Superior temporal gyrus (tissue), 1 donor: ENCODE results near the gene CAB39.

Experiments used
- DNase-seq: peaks from one replicate; pipeline ENCODE4 v3.0.0-alpha.2; 2016; ENCODE audit errors: extremely low spot score

CAB39 gene

DNA sequence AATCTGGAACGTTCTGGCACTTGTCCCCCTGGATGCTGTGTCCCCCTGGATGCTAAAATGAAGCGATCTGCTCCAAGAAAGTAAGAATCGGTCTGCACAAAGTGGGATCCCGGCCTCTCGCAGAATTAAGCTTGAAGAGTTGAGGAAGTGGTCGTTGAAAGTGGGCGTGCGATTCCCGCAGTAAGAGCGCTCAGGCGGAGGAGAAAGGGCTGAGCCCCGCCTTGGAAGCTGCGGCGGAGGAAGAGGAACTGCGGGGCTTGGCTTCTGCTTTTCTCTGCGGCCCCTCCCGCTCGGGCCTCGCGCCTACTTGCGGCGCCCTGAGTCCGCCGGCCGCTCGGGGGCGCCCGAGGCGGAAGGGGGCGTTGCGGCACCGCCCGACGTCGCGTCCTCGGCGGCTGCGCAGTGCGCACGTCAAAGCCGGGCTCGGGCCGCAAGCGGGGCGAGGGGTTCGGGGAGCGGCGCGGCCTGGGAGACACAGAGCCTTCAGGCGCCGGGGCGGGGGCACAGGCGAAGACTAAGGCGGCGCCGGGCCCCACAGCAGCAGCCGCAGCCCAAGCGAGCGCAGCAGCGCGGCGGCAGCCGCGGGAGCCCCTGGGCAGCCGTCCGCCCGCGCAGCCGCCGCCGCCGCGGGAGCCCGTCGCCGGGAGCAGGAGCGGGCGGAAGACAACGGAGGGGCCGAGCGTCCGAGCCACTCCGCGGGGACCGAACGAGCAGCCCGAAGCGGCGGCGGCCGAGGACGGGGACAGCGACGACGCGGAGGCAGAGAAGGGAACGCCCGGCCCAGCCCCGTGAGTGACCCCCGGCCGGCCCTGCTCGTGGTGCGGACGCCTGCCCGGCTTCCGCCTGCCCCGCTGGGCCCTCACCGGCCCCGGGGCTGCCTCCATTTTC lies at the start of gene CAB39:
Gene CAB39 (plus strand): TSS at position 400 of the 888 bp plus-strand sequence. CDS start 47,160 bp downstream, outside the sequence.
- peak; percentile 90 for DNase-seq

DNA sequence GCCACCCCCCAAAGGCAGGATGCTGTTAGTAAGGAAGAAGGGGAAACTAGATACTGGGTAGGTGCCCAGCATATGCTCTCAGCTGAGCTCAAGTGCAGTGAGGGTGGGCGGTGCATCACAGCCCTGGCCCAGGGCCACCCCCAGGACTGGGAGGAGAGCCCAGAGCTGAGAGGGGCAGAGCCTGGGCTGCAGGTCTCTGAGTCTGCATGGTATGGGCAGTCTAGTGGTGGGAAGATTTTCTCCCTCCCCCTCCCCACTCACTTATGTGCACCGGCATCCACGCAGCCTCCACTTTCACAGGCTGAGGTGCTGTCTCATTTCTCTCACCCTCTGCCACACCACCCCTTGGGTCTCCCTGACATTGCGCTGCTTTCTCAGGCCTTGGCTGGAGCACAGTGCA lies 48.5 kb upstream of the CAB39 start:
- no peak for DNase-seq

DNA sequence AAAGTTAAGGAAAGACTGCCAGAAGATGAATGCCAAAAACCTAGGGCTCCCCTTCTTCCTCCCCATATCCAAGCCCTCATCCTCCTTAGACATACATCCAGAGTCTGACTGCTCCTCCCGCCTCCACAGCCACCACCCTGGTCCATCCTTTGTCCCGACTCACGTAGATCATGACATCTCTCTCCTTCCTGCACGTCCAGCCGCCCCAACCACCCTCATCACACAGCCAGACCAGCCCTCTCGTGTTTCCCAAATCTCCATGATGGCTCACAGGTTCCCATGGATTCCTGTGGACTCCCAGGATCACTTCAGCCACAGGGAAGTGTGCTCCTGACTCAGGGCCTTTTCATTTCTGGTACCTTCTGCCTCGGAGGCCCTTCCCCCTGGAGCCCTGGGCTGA lies 47.8 kb upstream of the CAB39 start:
- DNase-seq = no peak

DNA sequence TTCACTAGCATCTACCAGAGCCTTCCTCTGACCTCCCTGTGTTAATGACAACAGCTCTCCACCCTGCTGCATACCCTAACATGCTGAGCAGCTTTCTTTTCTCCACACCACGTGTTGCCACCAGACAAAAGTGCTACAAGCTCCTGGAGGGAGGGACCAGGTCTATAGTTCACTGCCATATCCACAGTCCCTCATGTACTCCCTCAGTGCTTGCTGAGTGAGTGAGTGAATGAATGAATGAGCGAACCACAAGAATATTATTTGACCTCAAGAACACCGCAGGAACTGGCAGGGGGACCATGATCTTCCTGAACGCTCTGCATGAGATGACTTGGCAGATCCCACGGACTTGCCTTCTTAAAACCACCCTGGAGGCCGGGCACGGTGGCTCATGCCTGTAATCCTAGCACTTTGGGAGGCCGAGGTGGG lies 47.4 kb upstream of the CAB39 start:
- no peak for DNase-seq

DNA sequence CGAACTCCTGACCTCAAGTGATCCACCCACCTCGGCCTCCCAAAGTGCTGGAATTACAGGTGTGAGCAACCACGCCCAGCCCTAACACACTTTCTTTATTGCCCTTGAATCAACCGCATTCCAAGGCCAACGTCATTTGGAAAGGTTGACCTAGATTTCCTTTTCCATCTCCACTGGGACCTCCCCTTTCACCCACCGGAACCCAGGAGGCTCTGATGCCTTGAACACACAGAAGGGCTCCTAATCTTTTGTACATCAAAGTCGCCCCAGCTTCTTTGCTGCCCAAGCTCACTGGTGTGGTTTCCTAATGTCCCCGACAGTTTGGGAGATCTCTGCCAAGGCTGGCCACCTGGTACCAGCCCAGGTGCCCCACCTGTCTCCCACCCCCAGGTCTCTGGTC lies 46.2 kb upstream of the CAB39 start:
- no peak for DNase-seq

DNA sequence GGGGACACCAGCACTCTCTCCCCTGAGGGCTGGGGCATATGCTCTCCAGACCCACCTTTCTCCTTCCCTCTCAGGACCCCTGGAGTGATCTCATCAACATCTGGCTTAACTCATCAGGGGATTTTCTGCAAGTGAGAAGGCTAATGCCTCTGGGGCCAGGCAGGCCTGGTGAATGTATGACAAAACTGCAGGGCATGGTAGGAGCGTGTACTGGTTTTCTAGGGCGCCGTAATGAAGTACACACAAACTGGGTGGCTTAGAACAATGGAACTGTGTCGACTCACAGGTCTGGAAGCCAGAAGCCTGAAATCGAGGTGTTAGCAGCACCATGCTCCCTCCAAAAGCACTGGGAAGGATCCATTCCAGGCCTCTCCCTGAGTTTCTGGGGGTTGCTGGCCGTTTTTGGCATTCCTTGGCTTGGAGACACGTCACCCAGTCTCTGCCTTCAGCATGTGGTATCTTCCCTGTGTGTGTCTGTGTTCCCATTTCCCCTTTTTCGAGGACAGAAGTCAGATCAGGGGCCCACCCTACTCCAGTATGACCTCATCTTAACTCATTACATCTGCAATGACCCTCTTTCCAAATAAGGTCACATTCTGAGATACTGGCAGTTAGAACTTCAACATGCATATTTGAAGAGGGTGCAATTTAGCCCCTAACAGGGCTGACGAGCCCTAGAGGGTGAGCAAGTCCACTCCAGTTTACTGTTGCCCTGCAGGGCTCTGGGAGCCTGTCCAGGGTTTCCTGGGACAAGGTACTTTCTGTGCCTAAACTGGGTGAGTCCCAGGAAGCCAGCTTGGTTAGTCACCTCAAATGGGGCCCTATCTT lies 45.5 kb upstream of the CAB39 start:
- DNase-seq = no peak

DNA sequence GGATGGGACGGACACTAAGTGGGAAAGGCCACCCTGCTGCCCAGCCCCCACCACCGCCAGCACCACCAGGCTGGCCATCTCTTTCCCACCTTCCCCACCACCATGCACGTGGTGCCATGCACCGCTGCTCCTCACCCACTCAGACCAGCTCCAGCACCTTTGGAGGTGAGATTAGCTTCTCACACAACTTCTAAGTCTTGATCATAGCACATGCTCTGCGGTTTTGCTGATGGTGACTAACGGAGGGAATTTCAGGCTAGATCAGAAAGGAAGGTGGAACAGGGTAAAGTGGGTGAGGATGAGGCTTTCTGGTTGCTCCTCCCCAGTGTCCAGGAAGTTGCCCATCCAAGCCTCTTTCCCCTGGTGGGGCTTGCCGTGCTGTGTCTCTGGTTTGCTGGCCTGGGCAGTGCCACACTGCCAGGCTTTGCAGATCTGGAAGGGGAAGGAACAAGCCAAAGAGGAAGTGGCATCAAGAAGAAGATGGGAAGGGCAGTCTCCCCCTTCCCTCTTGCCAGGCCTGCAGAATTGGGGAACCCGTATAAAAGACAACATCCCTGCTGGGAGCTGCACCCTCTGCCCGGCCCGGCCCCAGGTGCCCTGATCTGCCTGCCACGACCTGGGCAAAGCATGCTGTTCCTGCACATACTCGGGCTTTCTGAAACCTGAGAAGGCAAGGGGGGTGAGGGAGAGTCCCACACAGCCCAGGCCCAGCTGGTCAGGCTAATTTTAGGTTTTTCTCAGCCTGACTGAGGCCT lies 44.3 kb upstream of the CAB39 start:
- no peak for DNase-seq

DNA sequence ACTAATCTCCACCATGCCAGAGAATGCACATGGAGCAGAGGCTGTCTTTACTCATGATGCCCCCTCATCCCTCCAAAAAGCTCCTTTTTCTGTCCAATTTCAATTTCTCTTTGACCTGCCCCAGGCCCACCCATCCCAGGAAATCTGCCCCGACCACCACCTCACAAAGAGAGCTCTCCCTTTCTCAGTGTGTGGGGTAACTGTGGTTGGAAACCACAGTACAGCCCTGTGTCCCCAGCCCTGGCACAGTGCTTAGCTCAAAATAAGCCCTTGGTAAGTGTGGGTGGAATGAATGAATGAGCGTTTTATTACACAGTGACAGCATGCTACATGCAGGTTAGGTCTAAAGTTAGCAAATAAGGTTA lies 43.7 kb upstream of the CAB39 start:
- no peak for DNase-seq

DNA sequence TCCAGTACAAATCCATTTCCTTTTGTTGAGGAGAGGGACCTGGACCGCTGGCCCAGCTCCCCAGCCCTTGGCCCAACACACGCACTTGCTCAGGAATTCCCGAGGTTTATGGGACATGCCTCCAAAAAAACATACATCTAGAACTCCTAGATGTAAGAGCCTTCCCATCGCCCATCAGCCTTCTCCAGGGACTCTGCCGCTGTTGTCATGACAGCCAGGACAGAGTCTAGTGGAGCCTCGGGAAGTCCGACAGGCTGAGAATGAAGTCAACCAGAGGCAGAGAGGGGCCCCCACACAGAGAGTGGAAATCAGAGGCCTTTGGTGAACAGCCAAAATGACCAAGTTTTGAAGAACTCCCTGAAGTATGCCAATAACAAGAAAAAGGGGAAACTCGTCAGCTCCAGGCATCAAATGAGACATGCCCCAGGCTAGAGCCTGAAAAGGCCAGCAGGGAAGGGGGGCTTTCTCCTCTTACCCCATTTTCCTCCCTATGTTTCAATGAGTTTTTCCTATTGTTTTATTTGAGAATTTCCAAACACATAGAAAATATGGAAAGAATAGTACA lies 43.2 kb upstream of the CAB39 start:
- no peak for DNase-seq

DNA sequence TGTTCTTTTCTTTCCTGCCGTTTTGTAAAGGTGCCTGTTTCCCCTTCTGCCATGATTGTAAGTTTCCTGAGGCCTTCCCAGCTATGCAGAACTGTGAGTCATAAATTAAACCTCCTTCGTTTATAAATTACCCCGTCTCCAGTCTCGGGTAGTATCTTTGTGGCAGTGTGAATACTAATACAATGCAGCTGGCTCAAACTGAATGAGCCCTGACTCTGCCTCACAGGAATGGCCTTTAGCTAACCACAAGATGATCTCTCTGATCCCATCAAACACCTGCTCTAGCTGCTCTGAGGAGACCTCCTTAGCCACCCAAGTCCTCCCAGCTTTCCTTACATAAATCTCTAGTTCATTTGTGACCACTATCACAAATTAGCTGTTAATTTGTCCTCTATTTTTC lies 41.5 kb upstream of the CAB39 start:
- DNase-seq = no peak

DNA sequence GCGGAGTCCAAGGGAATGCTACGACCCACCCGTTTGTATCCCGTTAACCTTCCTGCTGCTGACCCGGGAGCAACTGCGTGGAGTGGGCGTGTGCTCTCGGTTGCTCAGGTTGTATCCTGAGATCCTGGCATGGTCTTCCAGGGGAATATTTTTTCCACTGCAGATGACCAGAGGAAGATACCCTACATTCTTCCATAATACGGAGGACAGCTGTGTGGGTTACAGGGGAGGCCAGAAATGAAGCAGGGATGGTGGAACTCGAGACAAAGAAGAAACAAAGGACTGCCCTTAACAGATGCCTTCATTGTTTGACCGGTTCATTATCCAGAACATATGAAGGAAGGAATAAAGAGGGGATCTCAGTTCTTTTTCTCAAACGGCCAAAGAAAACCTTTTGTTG lies 39.8 kb upstream of the CAB39 start:
- DNase-seq = no peak

DNA sequence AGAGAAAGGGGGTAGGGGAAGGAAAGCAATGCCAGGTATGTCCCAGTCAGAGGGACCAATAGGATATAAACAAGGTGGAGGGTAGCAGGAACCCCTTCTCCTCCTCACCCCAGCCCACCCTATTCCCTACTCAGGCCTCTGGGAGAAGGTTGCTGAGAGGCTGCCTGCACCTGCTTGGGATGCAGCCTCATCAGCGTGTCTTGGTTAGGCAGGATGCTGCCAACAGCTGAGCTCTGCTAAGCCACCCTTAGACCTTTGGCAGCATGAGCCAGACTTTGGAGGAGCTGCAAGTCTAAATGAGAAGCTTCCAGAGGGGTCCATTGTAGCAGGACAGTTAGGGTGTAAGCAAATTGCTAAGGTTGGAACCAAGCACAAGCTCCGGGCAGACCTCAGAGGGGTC lies 38.2 kb upstream of the CAB39 start:
- DNase-seq = no peak

DNA sequence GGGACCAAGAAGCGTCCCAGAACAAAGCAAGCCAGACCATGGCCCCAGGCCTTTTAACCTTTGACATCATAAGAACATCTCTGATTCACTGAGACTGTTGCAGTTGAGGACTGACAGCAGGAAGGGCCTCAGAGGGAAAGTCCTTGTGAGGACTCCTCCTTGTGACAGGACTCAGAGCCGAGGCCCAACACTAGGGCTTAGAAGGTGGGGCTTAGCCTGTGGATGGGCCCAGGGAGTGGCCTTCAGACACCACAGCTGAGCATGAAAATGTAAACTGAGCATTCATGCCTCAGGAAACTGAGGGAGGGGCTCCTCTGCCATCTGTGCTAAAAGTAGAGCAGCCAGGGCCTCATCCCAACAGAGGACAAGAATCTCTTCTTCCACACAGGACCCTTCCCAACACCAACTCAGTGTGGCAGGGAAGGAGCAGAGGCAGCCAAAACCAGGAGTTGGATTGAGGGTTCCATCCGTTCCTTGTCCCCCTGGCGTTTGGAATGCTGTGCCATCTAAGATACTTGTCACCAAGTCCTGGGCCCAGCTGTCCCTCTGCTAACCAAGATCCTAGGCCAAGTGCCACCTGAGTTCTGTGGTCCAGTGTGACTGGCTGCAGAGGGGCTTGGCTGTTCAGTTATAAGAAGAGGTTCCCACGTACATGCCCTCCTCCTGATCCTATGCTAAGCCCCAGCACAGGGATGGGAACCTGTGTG lies 37.5 kb upstream of the CAB39 start:
- no peak for DNase-seq

DNA sequence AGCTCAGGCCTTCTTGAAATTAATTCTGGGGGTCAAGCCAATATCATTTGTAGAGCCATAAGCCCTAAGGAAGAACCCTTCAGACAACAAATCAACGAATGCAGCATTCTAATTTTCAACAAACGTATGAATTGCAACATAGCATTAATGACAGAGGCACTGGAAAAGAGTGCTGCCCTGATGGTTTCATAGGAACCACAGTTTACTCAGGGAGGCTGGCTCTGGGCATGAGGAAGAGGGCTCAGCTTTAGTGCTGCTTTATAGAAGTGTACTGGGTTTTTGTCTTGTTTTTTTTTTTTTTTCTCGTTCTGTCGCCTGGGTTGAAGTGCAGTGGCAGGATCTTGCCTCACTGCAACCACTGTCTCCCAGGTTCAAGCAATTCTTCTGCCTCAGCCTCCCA lies 36.1 kb upstream of the CAB39 start:
- DNase-seq = no peak

DNA sequence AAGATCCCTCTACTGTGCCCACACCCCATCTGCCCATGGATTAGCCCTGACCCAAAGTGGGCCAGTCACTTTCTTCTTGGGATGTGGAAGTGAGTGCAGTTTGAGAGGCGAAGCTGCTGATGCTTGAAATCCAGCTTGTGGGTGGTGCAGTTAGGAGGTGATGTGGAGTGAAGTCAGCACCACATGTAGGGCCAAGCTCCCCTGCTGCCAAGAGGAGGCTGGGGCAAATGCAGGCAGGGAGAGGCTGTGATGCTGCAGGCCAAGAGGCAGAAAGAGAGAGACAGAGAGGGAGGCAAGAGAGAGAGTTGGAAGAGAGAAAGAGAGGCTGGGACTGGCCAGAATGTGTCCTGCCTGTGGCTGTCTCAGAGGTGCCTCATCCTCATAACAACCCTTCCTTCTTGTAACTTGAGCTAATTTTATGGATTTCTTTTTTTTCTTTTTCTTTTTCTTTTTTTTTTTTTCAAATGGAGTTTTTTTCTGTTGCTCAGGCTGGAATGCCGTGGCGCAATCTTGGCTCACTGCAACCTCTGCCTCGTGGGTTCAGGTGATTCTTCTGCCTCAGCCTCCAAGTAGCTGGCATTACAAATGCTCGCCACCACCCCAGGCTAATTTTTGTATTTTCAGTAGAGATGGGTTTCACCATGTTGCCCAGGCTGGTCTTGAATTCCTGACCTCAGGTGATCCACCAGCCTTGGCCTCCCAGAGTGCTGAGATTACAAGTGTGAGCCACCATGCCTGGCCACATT lies 35.3 kb upstream of the CAB39 start:
- no peak for DNase-seq

DNA sequence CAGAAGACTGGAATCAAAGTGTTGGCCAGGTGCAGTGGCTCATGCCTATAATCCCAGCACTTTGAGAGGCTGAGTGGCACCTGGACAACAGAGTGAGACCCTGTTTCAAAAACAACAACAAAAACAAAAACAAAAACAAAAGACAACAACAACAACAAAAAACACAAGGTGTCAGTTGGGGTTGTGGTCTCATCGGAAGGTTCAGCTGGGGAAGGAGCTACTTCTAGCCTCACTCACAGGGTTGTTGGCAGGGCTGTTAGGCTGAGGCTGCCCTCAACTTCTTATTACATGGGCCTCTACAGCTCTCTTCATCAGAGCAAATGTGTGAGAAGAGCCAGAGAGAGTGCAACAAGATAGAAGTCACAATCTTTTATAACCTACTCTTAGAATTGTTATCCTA lies 34.6 kb upstream of the CAB39 start:
- DNase-seq = no peak

DNA sequence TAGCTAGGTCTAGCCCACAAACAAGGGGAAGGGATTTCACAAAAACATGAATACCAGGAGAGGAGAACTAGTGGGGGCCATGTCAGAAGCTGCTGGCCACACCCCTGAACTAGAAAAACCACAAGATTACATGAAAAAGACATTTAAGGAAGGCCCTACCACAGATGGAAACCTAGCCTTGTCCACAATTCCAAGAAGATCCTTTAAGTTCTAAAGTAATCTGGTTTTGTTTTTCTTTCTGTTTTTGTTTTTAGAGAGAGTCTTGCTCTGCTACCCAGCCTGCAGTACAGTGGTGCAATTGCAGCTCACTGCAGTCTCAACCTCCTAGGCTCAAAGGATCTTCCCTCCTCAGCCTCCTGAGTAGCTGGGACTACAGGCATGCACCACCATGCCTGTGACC lies 34.2 kb upstream of the CAB39 start:
- no peak for DNase-seq

DNA sequence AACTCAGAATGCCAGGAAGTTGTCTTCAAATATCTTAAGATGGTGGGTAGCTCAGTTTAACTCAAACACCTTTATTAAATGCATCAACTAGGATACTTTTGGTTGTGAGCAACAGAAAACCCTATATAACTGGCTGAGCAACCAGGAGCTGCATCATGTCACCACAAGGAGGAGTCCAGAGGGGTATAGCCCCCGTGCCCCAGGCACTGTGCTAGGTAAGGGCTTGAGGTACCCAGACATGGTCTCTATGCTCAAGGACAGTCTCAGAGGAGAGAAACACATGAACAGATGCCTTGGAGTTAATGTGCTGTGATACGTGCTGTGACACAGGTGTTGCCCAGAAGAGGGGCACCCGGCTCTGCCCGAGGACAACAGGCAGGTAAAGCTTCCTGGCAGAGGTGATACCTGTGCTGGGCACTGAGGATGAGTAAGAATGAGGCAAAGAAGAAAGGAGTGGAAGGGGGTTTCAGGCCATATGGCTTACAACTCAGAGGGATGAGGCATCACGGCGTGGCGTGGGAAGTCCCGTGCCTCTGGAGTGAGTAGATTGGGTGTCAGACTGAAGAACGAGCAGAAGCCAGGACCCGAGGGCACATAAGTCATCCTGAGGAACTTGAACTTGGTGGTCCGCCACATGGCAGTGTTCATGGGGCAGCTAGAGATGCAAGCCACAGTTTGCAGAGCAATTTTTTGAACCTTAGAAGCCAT lies 32.0 kb upstream of the CAB39 start:
- no peak for DNase-seq

DNA sequence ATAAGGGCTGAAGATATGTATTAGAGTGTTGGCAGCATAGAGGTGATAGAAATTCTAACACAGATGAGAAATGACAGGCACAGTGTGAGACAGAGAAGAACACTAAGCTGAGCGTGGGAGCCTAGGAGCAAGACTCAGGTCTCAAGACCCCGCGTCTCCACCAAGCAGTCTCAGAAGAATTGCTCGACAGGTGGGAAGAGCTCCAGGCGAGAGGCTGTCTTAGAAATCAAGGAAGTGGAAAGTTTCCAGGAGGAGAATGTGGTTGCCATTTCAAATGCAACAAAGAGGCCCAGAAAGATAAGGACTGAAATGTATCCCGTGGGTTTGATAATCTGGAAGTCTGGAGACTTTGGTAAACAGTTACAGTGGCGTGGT lies 31.5 kb upstream of the CAB39 start:
- DNase-seq = no peak

DNA sequence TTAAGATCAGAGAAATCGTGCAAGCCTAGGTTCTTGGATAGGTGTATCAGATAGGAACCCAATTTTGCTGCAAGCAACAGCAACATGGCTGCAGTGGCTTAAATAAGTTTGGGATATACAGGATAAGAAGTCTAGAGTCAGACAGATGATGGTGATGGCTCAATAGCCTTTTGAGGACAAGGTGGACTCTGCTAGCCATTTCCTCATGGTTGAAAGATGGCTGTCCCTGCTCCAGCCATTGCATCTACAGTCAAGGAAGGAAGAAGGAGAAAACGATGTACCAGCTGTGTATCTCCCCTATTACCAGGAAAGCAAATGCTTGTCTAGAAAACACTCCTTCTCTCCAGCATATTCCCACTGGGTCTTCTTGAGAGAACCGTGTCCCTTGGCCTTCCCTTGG lies 30.1 kb upstream of the CAB39 start:
- no peak for DNase-seq
